Measurements from ENCODE around the gene KIFC1. TPM values are rescaled to one million over a fixed set of nuclear protein-coding genes. Genes with fewer than 3 reads are reported as not detected.

Gene KIFC1
- total and polyA plus RNA-seq, 2 donors from 2014 or later, result 2.3 TPM; not detected in 1

DNA sequence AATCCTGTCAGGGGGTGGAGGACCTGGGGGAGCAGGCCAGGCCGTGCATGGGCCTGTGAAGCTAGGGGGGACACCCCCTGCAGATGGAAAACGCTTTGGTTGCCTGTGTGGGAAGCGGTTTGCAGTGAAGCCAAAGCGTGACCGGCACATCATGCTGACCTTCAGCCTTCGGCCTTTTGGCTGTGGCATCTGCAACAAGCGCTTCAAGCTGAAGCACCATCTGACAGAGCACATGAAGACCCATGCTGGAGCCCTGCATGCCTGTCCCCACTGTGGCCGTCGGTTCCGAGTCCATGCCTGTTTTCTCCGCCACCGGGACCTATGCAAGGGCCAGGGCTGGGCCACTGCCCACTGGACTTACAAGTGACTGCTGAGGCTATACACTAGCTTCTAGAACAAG, 64.5 kb downstream of the KIFC1 start:
- H3K27ac ChIP-seq (ENCODE audit: low read depth in 2 of 2, low read length in 2 of 2), result no peak overlapping the region
- TF ChIP-seq, protein P1, sequence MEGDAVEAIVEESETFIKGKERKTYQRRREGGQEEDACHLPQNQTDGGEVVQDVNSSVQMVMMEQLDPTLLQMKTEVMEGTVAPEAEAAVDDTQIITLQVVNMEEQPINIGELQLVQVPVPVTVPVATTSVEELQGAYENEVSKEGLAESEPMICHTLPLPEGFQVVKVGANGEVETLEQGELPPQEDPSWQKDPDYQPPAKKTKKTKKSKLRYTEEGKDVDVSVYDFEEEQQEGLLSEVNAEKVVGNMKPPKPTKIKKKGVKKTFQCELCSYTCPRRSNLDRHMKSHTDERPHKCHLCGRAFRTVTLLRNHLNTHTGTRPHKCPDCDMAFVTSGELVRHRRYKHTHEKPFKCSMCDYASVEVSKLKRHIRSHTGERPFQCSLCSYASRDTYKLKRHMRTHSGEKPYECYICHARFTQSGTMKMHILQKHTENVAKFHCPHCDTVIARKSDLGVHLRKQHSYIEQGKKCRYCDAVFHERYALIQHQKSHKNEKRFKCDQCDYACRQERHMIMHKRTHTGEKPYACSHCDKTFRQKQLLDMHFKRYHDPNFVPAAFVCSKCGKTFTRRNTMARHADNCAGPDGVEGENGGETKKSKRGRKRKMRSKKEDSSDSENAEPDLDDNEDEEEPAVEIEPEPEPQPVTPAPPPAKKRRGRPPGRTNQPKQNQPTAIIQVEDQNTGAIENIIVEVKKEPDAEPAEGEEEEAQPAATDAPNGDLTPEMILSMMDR (IDR thresholded peaks at IDR 0.05; ENCODE audit: borderline replicate concordance, extremely low read depth, insufficient read depth), result no peak
- FAIRE-seq, result no peak
- peaks cover 0 to 9% (median 0%) of the 10 kb centered on the region in 3 donors for H3K4me1 ChIP-seq (ENCODE audit: control insufficient read depth in 2 of 3, insufficient read depth in 2 of 3, low read depth in 1 of 3, low read length in 3 of 3)
- no peak overlapping the region for H3K4me3 ChIP-seq (ENCODE audit: low read length in 3 of 3)
- intact Hi-C loops (cut with DNase I), result no loop called here
- DNase-seq, result no peak
- peaks cover 0 to 3% (median 3%) of the 10 kb centered on the region in 3 donors for H3K36me3 ChIP-seq (ENCODE audit: control insufficient read depth in 2 of 3, insufficient read depth in 3 of 3, low read length in 3 of 3)
- no peaks in the 10 kb centered on the region for H3K27me3 ChIP-seq (ENCODE audit: control insufficient read depth, insufficient read depth, low read length)
- no peak overlapping the region for H3K9ac ChIP-seq (ENCODE audit: low read length in 3 of 3)
- H3K9me3 ChIP-seq (ENCODE audit: control insufficient read depth in 2 of 3, insufficient read depth in 1 of 3, low read length in 3 of 3), result no peaks in the 10 kb centered on the region

DNA sequence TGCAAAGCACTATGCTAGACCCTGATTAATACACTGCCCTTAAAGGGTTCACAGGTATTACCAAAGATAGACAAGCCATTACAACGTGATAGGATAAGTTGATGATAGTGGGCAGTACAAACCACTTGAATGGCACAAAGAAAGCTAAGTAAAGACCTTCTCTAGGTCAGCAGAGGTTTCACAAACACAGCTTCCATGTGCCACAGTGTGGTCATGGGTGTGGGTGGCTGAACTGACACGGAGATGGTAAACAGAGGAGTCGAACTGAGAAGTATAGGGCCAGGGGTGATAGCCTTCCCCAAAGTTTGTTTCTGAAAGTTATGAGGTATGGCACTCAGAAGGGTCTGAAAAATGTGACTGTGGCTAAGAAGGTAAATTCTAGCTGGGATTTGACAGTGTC, 67.1 kb downstream of the KIFC1 start:
- Histone ChIP-seq H3K27ac (ENCODE audit: low read depth in 2 of 2, low read length in 2 of 2) (no peak overlapping the region), H3K27me3 (ENCODE audit: control insufficient read depth, insufficient read depth, low read length) (no peaks in the 10 kb centered on the region), H3K9ac (ENCODE audit: low read length in 3 of 3) (no peak overlapping the region), H3K36me3 (ENCODE audit: control insufficient read depth in 2 of 3, insufficient read depth in 3 of 3, low read length in 3 of 3) (peaks cover 0 to 3% (median 3%) of the 10 kb centered on the region in 3 donors), H3K4me3 (ENCODE audit: low read length in 3 of 3) (no peak overlapping the region), H3K9me3 (ENCODE audit: control insufficient read depth in 2 of 3, insufficient read depth in 1 of 3, low read length in 3 of 3) (no peaks in the 10 kb centered on the region), H3K4me1 (ENCODE audit: control insufficient read depth in 2 of 3, insufficient read depth in 2 of 3, low read depth in 1 of 3, low read length in 3 of 3) (peaks cover 0 to 7% (median 0%) of the 10 kb centered on the region in 3 donors)
- DNase-seq (no peak), FAIRE-seq (no peak)
- TF ChIP-seq, protein P1 (IDR thresholded peaks at IDR 0.05; ENCODE audit: borderline replicate concordance, extremely low read depth, insufficient read depth), result no peak
- intact Hi-C loops (cut with DNase I), result no loop called here

DNA sequence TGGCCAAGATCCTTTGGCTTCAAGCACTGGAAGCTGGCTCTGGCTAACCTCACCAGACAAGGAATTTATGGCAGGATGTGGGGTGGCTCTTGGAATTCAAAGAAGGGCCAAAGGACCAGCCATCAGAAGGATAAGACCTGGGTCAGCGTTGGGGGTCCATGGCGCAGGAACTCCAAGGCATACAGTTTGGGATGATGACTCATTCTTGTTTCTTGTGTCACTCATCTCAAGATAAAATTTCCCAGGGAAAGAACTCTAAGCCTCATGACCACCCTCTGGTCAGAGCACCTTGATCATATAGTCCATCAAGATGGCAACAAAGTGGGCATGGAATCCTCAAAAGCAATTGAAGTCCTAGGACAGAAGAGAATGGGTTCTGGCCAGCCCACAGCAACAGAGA, 67.6 kb downstream of the KIFC1 start:
- Histone ChIP-seq H3K4me3 (ENCODE audit: low read length in 3 of 3) (no peak overlapping the region), H3K27ac (ENCODE audit: low read depth in 2 of 2, low read length in 2 of 2) (no peak overlapping the region), H3K36me3 (ENCODE audit: control insufficient read depth in 2 of 3, insufficient read depth in 3 of 3, low read length in 3 of 3) (peaks cover 0 to 3% (median 3%) of the 10 kb centered on the region in 3 donors), H3K27me3 (ENCODE audit: control insufficient read depth, insufficient read depth, low read length) (no peaks in the 10 kb centered on the region), H3K9ac (ENCODE audit: low read length in 3 of 3) (no peak overlapping the region), H3K4me1 (ENCODE audit: control insufficient read depth in 2 of 3, insufficient read depth in 2 of 3, low read depth in 1 of 3, low read length in 3 of 3) (peaks cover 0 to 6% (median 0%) of the 10 kb centered on the region in 3 donors), H3K9me3 (ENCODE audit: control insufficient read depth in 2 of 3, insufficient read depth in 1 of 3, low read length in 3 of 3) (no peaks in the 10 kb centered on the region)
- DNase-seq, result no peak
- FAIRE-seq, result no peak
- intact Hi-C loops (cut with DNase I), result no loop called here
- TF ChIP-seq, protein P1 (IDR thresholded peaks at IDR 0.05; ENCODE audit: borderline replicate concordance, extremely low read depth, insufficient read depth), result no peak

Small RNA genes lying within 50 kb of the gene (microRNA-seq; reads per million reads assigned to microRNA genes)
- gene MIR5004, result not detected

Other genes starting within 250 kb of the KIFC1 start
- gene COL11A2, start 199.4 kb upstream of the KIFC1 start, total RNA-seq, result 0.85 TPM
- 2.3 TPM for gene COL11A2, start 199.4 kb upstream of the KIFC1 start, polyA plus RNA-seq (ENCODE audit: insufficient read depth, low read depth, low replicate concordance)
- gene RXRB, start 191.2 kb upstream of the KIFC1 start, total RNA-seq, result 52.2 TPM
- gene RXRB, start 191.2 kb upstream of the KIFC1 start, polyA plus RNA-seq (ENCODE audit: insufficient read depth, low read depth, low replicate concordance), result 35.7 TPM
- 83.3 TPM for gene SLC39A7, start 191.0 kb upstream of the KIFC1 start, total RNA-seq
- gene SLC39A7, start 191.0 kb upstream of the KIFC1 start, polyA plus RNA-seq (ENCODE audit: insufficient read depth, low read depth, low replicate concordance), result 118 TPM
- 26.6 TPM for gene HSD17B8, start 187.2 kb upstream of the KIFC1 start, total RNA-seq
- 83.0 TPM for gene HSD17B8, start 187.2 kb upstream of the KIFC1 start, polyA plus RNA-seq (ENCODE audit: insufficient read depth, low read depth, low replicate concordance)
- 47.2 TPM for gene RING1, start 183.3 kb upstream of the KIFC1 start, total RNA-seq
- 48.6 TPM for gene RING1, start 183.3 kb upstream of the KIFC1 start, polyA plus RNA-seq (ENCODE audit: insufficient read depth, low read depth, low replicate concordance)
- 64.4 TPM for gene VPS52, start 119.9 kb upstream of the KIFC1 start, total RNA-seq
- 35.8 TPM for gene VPS52, start 119.9 kb upstream of the KIFC1 start, polyA plus RNA-seq (ENCODE audit: insufficient read depth, low read depth, low replicate concordance)
- gene RPS18, start 119.7 kb upstream of the KIFC1 start, total RNA-seq, result 1,706 TPM
- gene RPS18, start 119.7 kb upstream of the KIFC1 start, polyA plus RNA-seq (ENCODE audit: insufficient read depth, low read depth, low replicate concordance), result 2,618 TPM
- 20.2 TPM for gene B3GALT4, start 114.7 kb upstream of the KIFC1 start, total RNA-seq
- 14.0 TPM for gene B3GALT4, start 114.7 kb upstream of the KIFC1 start, polyA plus RNA-seq (ENCODE audit: insufficient read depth, low read depth, low replicate concordance)
- gene WDR46, start 102.6 kb upstream of the KIFC1 start, total RNA-seq, result 40.3 TPM
- 46.5 TPM for gene WDR46, start 102.6 kb upstream of the KIFC1 start, polyA plus RNA-seq (ENCODE audit: insufficient read depth, low read depth, low replicate concordance)
- 46.8 TPM for gene PFDN6, start 102.2 kb upstream of the KIFC1 start, total RNA-seq
- gene PFDN6, start 102.2 kb upstream of the KIFC1 start, polyA plus RNA-seq (ENCODE audit: insufficient read depth, low read depth, low replicate concordance), result 159 TPM
- gene RGL2, start 92.9 kb upstream of the KIFC1 start, total RNA-seq, result 92.4 TPM
- gene RGL2, start 92.9 kb upstream of the KIFC1 start, polyA plus RNA-seq (ENCODE audit: insufficient read depth, low read depth, low replicate concordance), result 56.2 TPM
- gene TAPBP, start 77.7 kb upstream of the KIFC1 start, total RNA-seq, result 217 TPM
- gene TAPBP, start 77.7 kb upstream of the KIFC1 start, polyA plus RNA-seq (ENCODE audit: insufficient read depth, low read depth, low replicate concordance), result 53.5 TPM
- gene ZBTB22, start 74.1 kb upstream of the KIFC1 start, total RNA-seq, result 22.9 TPM
- gene ZBTB22, start 74.1 kb upstream of the KIFC1 start, polyA plus RNA-seq (ENCODE audit: insufficient read depth, low read depth, low replicate concordance), result 16.3 TPM
- gene DAXX, start 68.9 kb upstream of the KIFC1 start, total RNA-seq, result 35.5 TPM
- gene DAXX, start 68.9 kb upstream of the KIFC1 start, polyA plus RNA-seq (ENCODE audit: insufficient read depth, low read depth, low replicate concordance), result 23.7 TPM
- gene PHF1, start 19.2 kb downstream of the KIFC1 start, total RNA-seq, result 63.8 TPM
- 87.6 TPM for gene PHF1, start 19.2 kb downstream of the KIFC1 start, polyA plus RNA-seq (ENCODE audit: insufficient read depth, low read depth, low replicate concordance)
- 163 TPM for gene CUTA, start 26.3 kb downstream of the KIFC1 start, total RNA-seq
- gene CUTA, start 26.3 kb downstream of the KIFC1 start, polyA plus RNA-seq (ENCODE audit: insufficient read depth, low read depth, low replicate concordance), result 433 TPM
- 17.8 TPM for gene SYNGAP1, start 28.2 kb downstream of the KIFC1 start, total RNA-seq
- gene SYNGAP1, start 28.2 kb downstream of the KIFC1 start, polyA plus RNA-seq (ENCODE audit: insufficient read depth, low read depth, low replicate concordance), result 2.7 TPM
- gene ZBTB9, start 62.8 kb downstream of the KIFC1 start, total RNA-seq, result 11.5 TPM
- gene ZBTB9, start 62.8 kb downstream of the KIFC1 start, polyA plus RNA-seq (ENCODE audit: insufficient read depth, low read depth, low replicate concordance), result 6.4 TPM
- gene BAK1, start 188.5 kb downstream of the KIFC1 start, total RNA-seq, result 22.3 TPM
- 26.7 TPM for gene BAK1, start 188.5 kb downstream of the KIFC1 start, polyA plus RNA-seq (ENCODE audit: insufficient read depth, low read depth, low replicate concordance)
- gene ITPR3, start 229.5 kb downstream of the KIFC1 start, total RNA-seq, result 86.3 TPM
- gene ITPR3, start 229.5 kb downstream of the KIFC1 start, polyA plus RNA-seq (ENCODE audit: insufficient read depth, low read depth, low replicate concordance), result 4.2 TPM